H1 (cell line): ENCODE measurements around the gene IL31. TPM values are rescaled to one million over a fixed set of nuclear protein-coding genes. Genes with fewer than 3 reads are reported as not detected.

Source experiments
- CTCF ChIA-PET: fragments of 300-600 bp; sonication (Branson Sonifier 250); formaldehyde crosslinking; loops from one replicate; lab custom pipeline; 2021; ENCODE audit not compliant: partially characterized antibody; lab: Charles Lee
- POLR2A ChIA-PET: fragments of 300-600 bp; sonication (Branson Sonifier 250); formaldehyde crosslinking; loops from one replicate; lab custom pipeline; 2021; ENCODE audit warnings: inconsistent platforms; ENCODE audit not compliant: partially characterized antibody; lab: Charles Lee
- DNase-seq, 2 experiments: peaks; one replicate each; pipeline versions ENCODE4 v3.0.0 to v3.0.0-alpha.2; 2010 to 2022; ENCODE audit warnings: low spot score in 2 of 2, low read depth in 1 of 2, mixed read lengths in 1 of 2
- FAIRE-seq: peaks from 2 replicates; lab custom pipeline; 2011; peaks lifted over from hg19 to GRCh38; lab: Jason Lieb, UNC
- H2AFZ ChIP-seq: 2 replicates; pipeline ENCODE4 v1.8.1; 2012; ENCODE audit warnings: low read length, inconsistent platforms
- H2AK5ac ChIP-seq: 2 replicates; pipeline ENCODE4 v1.6.1; 2013; ENCODE audit warnings: low read depth, low read length
- H2BK120ac ChIP-seq: replicated peaks from 2 replicates; pipeline ENCODE3; 2013; ENCODE audit warnings: low read depth, low read length, inconsistent platforms
- H2BK12ac ChIP-seq: 2 replicates; pipeline ENCODE4 v1.6.1; 2013; ENCODE audit warnings: low read depth, low read length
- H2BK15ac ChIP-seq: 2 replicates; pipeline ENCODE4 v1.6.1; 2013; ENCODE audit warnings: low read length
- H2BK20ac ChIP-seq: 2 replicates; pipeline ENCODE4 v1.6.1; 2013; ENCODE audit warnings: low read length
- H2BK5ac ChIP-seq: 2 replicates; pipeline ENCODE4 v1.6.1; 2013; ENCODE audit warnings: low read depth, low read length
- H3K14ac ChIP-seq: 2 replicates; pipeline ENCODE4 v1.6.1; 2013; ENCODE audit warnings: inconsistent platforms; ENCODE audit not compliant: insufficient read length
- H3K18ac ChIP-seq: 2 replicates; pipeline ENCODE4 v1.6.1; 2013; ENCODE audit warnings: low read length; ENCODE audit errors: extremely low read depth
- H3K23ac ChIP-seq: 2 replicates; pipeline ENCODE4 v1.6.1; 2013; ENCODE audit warnings: inconsistent platforms; ENCODE audit not compliant: insufficient read length
- H3K23me2 ChIP-seq: 2 replicates; pipeline ENCODE4 v1.6.1; 2013; ENCODE audit warnings: low read depth, low read length
- H3K27ac ChIP-seq: 2 replicates; pipeline ENCODE4 v1.6.1; 2011; ENCODE audit warnings: low read depth, low read length, inconsistent platforms
- H3K27me3 ChIP-seq, 4 experiments: replicated peaks in 1 of 4; 1 replicate in 1 of 4; 2 replicates in 3 of 4; pipeline versions ENCODE4 v1.6.1 to v1.8.1; 2011 to 2013; ENCODE audit warnings: low read length in 3 of 4, mild to moderate bottlenecking in 3 of 4, inconsistent platforms in 2 of 4, mixed read lengths in 2 of 4, moderate library complexity in 1 of 4; ENCODE audit not compliant: control insufficient read depth in 3 of 4, insufficient read depth in 3 of 4; ENCODE audit errors: extremely low read depth in 1 of 4
- H3K36me3 ChIP-seq, 4 experiments: 2 replicates each; pipeline versions ENCODE4 v1.6.1 to v1.8.1; 2011 to 2013; ENCODE audit warnings: mild to moderate bottlenecking in 4 of 4, low read length in 3 of 4, moderate library complexity in 2 of 4, control low read depth in 1 of 4, inconsistent platforms in 1 of 4; ENCODE audit not compliant: insufficient read depth in 4 of 4, control insufficient read depth in 2 of 4
- H3K4ac ChIP-seq: replicated peaks from 2 replicates; pipeline ENCODE3; 2013; ENCODE audit warnings: low read length, low read depth, mixed read lengths, inconsistent platforms; ENCODE audit not compliant: insufficient read length
- H3K4me1 ChIP-seq, 4 experiments: replicated peaks in 1 of 4; 1 replicate in 1 of 4; 2 replicates in 3 of 4; pipeline versions ENCODE4 v1.6.1 to v1.8.1; 2011 to 2013; ENCODE audit warnings: low read length in 3 of 4, inconsistent platforms in 2 of 4, mixed read lengths in 1 of 4; ENCODE audit not compliant: insufficient read depth in 4 of 4, control insufficient read depth in 3 of 4
- H3K4me2 ChIP-seq, 2 experiments: 2 replicates each; pipeline versions ENCODE4 v1.6.1 to v1.8.1; 2011 to 2013; ENCODE audit warnings: low read depth in 2 of 2, low read length in 2 of 2, control low read depth in 1 of 2, inconsistent platforms in 1 of 2, mild to moderate bottlenecking in 1 of 2; ENCODE audit not compliant: insufficient read depth in 1 of 2
- H3K4me3 ChIP-seq, 4 experiments: fragments of 200-600, 300-600 bp in 1 of 4; sonication (generic), shearing (Covaris generic), sonication (Bioruptor Twin) in 1 of 4; 2 replicates each; pipeline versions ENCODE4 v1.5.1 to v1.8.1; 2011 to 2016; ENCODE audit warnings: low read length in 4 of 4, low read depth in 3 of 4, control low read depth in 2 of 4, inconsistent platforms in 2 of 4, mild to moderate bottlenecking in 2 of 4, mixed read lengths in 1 of 4, moderate library complexity in 1 of 4; ENCODE audit not compliant: insufficient read depth in 2 of 4; ENCODE audit errors: extremely low read depth in 1 of 4
- H3K56ac ChIP-seq: replicated peaks from 2 replicates; pipeline ENCODE3; 2013; ENCODE audit warnings: low read depth, mild to moderate bottlenecking, mixed read lengths, low read length, inconsistent platforms; ENCODE audit not compliant: insufficient read length
- H3K79me1 ChIP-seq: 2 replicates; pipeline ENCODE4 v1.6.1; 2013; ENCODE audit warnings: low read depth, low read length, control low read depth
- H3K79me2 ChIP-seq, 2 experiments: 2 replicates each; pipeline versions ENCODE4 v1.6.1 to v1.8.1; 2012 to 2013; ENCODE audit warnings: low read length in 2 of 2, mild to moderate bottlenecking in 2 of 2, inconsistent platforms in 1 of 2; ENCODE audit not compliant: insufficient read depth in 2 of 2, control insufficient read depth in 1 of 2
- H3K9ac ChIP-seq, 4 experiments: replicated peaks in 1 of 4; 1 replicate in 1 of 4; 2 replicates in 3 of 4; pipeline versions ENCODE4 v1.6.1 to v1.8.1; 2011 to 2013; ENCODE audit warnings: low read depth in 3 of 4, low read length in 3 of 4, control low read depth in 2 of 4, mild to moderate bottlenecking in 2 of 4, moderate library complexity in 2 of 4, inconsistent platforms in 1 of 4; ENCODE audit errors: extremely low read depth in 1 of 4
- H3K9me3 ChIP-seq, 2 experiments: 2 replicates each; pipeline versions ENCODE4 v1.6.1 to v1.8.1; 2012 to 2013; ENCODE audit warnings: mild to moderate bottlenecking in 2 of 2, moderate library complexity in 2 of 2, control low read depth in 1 of 2, inconsistent platforms in 1 of 2, low read depth in 1 of 2, low read length in 1 of 2, mixed read lengths in 1 of 2; ENCODE audit not compliant: insufficient read depth in 2 of 2
- H4K20me1 ChIP-seq, 2 experiments: replicated peaks in 1 of 2; 2 replicates each; pipeline versions ENCODE3 to v1.8.1; 2011 to 2013; ENCODE audit warnings: inconsistent platforms in 2 of 2, low read length in 2 of 2, mild to moderate bottlenecking in 1 of 2; ENCODE audit not compliant: insufficient read depth in 2 of 2, control insufficient read depth in 1 of 2
- H4K5ac ChIP-seq: 2 replicates; pipeline ENCODE4 v1.6.1; 2013; ENCODE audit warnings: low read length, low read depth, mixed read lengths, inconsistent platforms; ENCODE audit not compliant: insufficient read length
- H4K8ac ChIP-seq: 2 replicates; pipeline ENCODE4 v1.8.0; 2013; ENCODE audit warnings: mild to moderate bottlenecking, moderate library complexity, low read length, inconsistent platforms; ENCODE audit not compliant: insufficient read depth; ENCODE audit errors: extremely low read depth
- H4K91ac ChIP-seq: replicated peaks from 2 replicates; pipeline ENCODE3; 2013; ENCODE audit warnings: low read length, mixed read lengths, inconsistent platforms; ENCODE audit not compliant: insufficient read length
- ASH2L ChIP-seq: fragments of 200-600, 300-600 bp; sonication (generic); IDR thresholded peaks from one replicate; pipeline ENCODE4 v1.7.1; 2017; ENCODE audit warnings: low read length
- BCL11A ChIP-seq, 2 experiments: IDR thresholded peaks; one replicate each; pipeline ENCODE4 v1.6.1; 2011; ENCODE audit warnings: low read depth in 2 of 2, low read length in 2 of 2, mild to moderate bottlenecking in 2 of 2
- BRCA1 ChIP-seq: IDR thresholded peaks from 2 replicates; pipeline ENCODE4 v1.6.1; 2012; ENCODE audit warnings: low read depth, low read length, improper control_type of control experiment
- CEBPB ChIP-seq: IDR thresholded peaks from 2 replicates; pipeline ENCODE4 v1.6.1; 2012; ENCODE audit warnings: low read depth, low read length
- CTBP2 ChIP-seq: IDR thresholded peaks from 2 replicates; pipeline ENCODE4 v1.7.0; 2011; ENCODE audit warnings: borderline replicate concordance, mild to moderate bottlenecking, moderate library complexity, mixed read lengths, low read length; ENCODE audit not compliant: insufficient read depth, insufficient read length
- EP300 ChIP-seq, 2 experiments: IDR thresholded peaks; 1 replicate in 1 of 2; 2 replicates in 1 of 2; pipeline ENCODE4 v1.6.1; 2011 to 2012; ENCODE audit warnings: low read depth in 2 of 2, low read length in 2 of 2, mild to moderate bottlenecking in 2 of 2, borderline replicate concordance in 1 of 2, inconsistent platforms in 1 of 2, moderate library complexity in 1 of 2
- FOSL1 ChIP-seq: IDR thresholded peaks from 2 replicates; pipeline ENCODE4 v1.6.1; 2011; ENCODE audit warnings: mild to moderate bottlenecking, low read depth, low read length, moderate library complexity; ENCODE audit not compliant: insufficient read depth
- KDM1A ChIP-seq: fragments of 200-600, 300-600 bp; sonication (generic); IDR thresholded peaks from 2 replicates; pipeline ENCODE4 v1.7.1; 2016; ENCODE audit warnings: mild to moderate bottlenecking, low read length, borderline replicate concordance
- RNF2 ChIP-seq: fragments of 200-900, 300-1000 bp; sonication (generic); IDR thresholded peaks from 2 replicates; pipeline ENCODE4 v1.7.1; 2016; ENCODE audit warnings: borderline replicate concordance, low read depth, mild to moderate bottlenecking, antibody characterized with exemption, low read length; ENCODE audit not compliant: poor library complexity, severe bottlenecking; ENCODE audit errors: missing control alignments
- WGBS, 2 experiments: shearing (Covaris generic) in 1 of 2; methylation state at CpG; one replicate each; pipeline versions ENCODE4 v1.1.6 to v1.1.7; 2013 to 2015; ENCODE audit warnings: low lambda C conversion rate in 2 of 2, mixed read lengths in 2 of 2, inconsistent platforms in 1 of 2, low coverage in 1 of 2, missing lambda C conversion rate in 1 of 2; ENCODE audit not compliant: insufficient replicate concordance in 2 of 2, insufficient coverage in 1 of 2, insufficient read length in 1 of 2; ENCODE audit errors: extremely low coverage in 1 of 2, missing lambda C conversion rate in 1 of 2; 5-methylcytosine and 5-hydroxymethylcytosine counted together
- polyA plus RNA-seq, 7 experiments: library from polyadenylated mRNA; depleted of rRNA in 3 of 7; stranded (reverse) in 5 of 7; unstranded in 2 of 7; fragments of >200 nt in 5 of 7; fragments of 200-250 nt in 2 of 7; gene quantifications; 1 replicate in 5 of 7; 2 replicates in 1 of 7; 4 replicates in 1 of 7; pipeline versions ENCODE4 v1.2.1 to v1.2.3, GENCODE V29; 2011 to 2013; ENCODE audit warnings: missing spikeins in 2 of 7, mixed read lengths in 2 of 7
- total RNA-seq: library from RNA; stranded (reverse); fragmentation: NEBNext Ultra II Directional; extraction: Animal tissue kit (Norgen Biotek cat#: 25700); gene quantifications from 2 replicates; pipeline ENCODE4 v1.2.1, GENCODE V29; 2021

IL31 gene
- total and polyA plus RNA-seq, 2 of the 8 experiments (the other 6 are each of a cell fraction or from before 2014, with no cell fraction given): not detected

DNA sequence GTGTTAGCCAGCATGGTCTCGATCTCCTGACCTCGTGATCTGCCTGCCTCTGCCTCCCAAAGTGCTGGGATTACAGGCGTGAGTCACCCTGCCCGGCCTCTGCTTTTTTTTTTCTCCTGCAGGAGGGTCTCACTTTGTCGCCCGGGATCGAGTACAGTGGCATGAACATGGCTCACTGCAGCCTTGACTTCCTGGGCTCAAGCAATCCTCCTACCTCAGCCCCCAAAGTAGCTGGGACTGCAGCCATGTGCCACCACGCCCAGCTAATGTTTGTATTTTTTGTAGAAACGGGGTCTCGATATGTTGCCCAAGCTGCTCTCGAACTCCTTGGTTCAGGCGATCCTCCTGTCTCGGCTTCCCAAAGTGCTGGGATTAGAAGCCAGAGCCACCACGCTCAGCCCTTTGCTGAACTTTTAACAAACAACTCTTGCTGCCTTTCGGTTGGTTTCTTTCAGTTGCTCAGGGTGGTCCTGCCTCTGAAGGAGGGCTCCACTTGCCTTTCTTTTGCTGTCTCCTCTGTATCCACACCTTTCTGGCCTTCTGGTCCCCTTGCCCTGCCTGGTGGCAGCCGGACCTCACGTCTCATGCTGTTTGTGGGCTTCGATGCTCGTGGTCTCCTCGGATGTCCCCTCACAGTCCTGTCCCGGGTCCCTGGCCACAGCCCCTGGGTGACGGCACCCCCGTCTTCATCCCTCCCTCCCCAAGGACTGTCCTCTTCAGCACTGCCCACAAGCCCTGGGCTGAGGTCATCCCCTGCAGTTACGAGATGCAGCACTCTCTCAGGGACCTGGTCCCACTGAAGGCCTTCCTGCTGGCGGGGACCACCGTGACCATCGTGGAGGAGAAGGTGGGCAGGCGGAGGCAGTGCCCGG, 25.7 kb upstream of the IL31 start:
- H3K9me3 ChIP-seq: no peaks in the 10 kb centered on the region
- no peak overlapping the region for H2BK20ac ChIP-seq
- H2AFZ ChIP-seq: no peak overlapping the region
- no peak overlapping the region for H3K27ac ChIP-seq
- no peaks in the 10 kb centered on the region for H3K79me2 ChIP-seq
- no peak overlapping the region for H3K14ac ChIP-seq
- peaks cover 9% of the 10 kb centered on the region; the same call in 1 of the 2 replicates for H3K23me2 ChIP-seq
- 91% methylated on average over 27 of the region's 29 CpGs; no CpG with 5 or more reads in 1 of the 2 experiments for WGBS, 2 experiments
- no peak overlapping the region for H4K5ac ChIP-seq
- H3K79me1 ChIP-seq: no peaks in the 10 kb centered on the region
- no peak overlapping the region for H3K23ac ChIP-seq
- H3K56ac ChIP-seq: no peak overlapping the region
- H3K4me1 ChIP-seq: peaks cover 0 to 5% (median under 1%) of the 10 kb centered on the region in 4 experiments; a peak in 2 of 7 replicates
- peaks cover 5 to 26% (median 15%) of the 10 kb centered on the region in 4 experiments; a peak in 6 of 7 replicates for H3K27me3 ChIP-seq
- H3K18ac ChIP-seq: no peak overlapping the region
- no peak overlapping the region for H2BK5ac ChIP-seq
- ChIA-PET POLR2A (interaction anchor here (0.6 to 17.6 kb wide), 3 partner anchors 10 to 61 kb away, joined by 3 to 230 read pairs (median 3); partner anchors contain the start of gene DIABLO), CTCF (interaction anchor here (0.8 to 4.0 kb wide), 6 partner anchors 9 to 76 kb away, joined by 3 to 18 read pairs (median 3); partner anchors contain the start of gene LRRC43)
- H3K4me2 ChIP-seq: no peak overlapping the region
- no peak overlapping the region for H2BK12ac ChIP-seq
- no peak overlapping the region for H3K4ac ChIP-seq
- H2AK5ac ChIP-seq: no peak overlapping the region
- no peak overlapping the region for H3K9ac ChIP-seq
- peaks cover 0 to 4% (median 0%) of the 10 kb centered on the region in 4 experiments; a peak in 1 of 8 replicates for H3K36me3 ChIP-seq
- H4K8ac ChIP-seq: peak overlapping the region; percentile 41; the same call in 1 of the 2 replicates
- no peak for DNase-seq
- no peak overlapping the region for H4K91ac ChIP-seq
- H3K4me3 ChIP-seq: no peak overlapping the region
- H2BK120ac ChIP-seq: no peak overlapping the region
- peaks cover 0 to under 1% of the 10 kb centered on the region in 2 experiments for H4K20me1 ChIP-seq
- FAIRE-seq: no peak
- 0 out of 2 replicates have a peak overlapping the region, but pooled peaks have one; percentile 29 for H2BK15ac ChIP-seq
- TF ChIP-seq BRCA1: no peak
- no peak for TF ChIP-seq EP300 (IDR thresholded peaks at IDR 0.05; ENCODE audit: borderline replicate concordance in 1 of 2, low read depth in 2 of 2, low read length in 2 of 2)
- no peak for TF ChIP-seq ASH2L
- no peak for TF ChIP-seq KDM1A
- no peak for TF ChIP-seq RNF2
- TF ChIP-seq CTBP2: no peak
- TF ChIP-seq CEBPB: no peak
- TF ChIP-seq FOSL1: no peak
- no peak for TF ChIP-seq BCL11A (IDR thresholded peaks at IDR 0.05; ENCODE audit: low read depth in 2 of 2, low read length in 2 of 2)
